Measurements from ENCODE around the gene SHISA6. TPM values are rescaled to one million over a fixed set of nuclear protein-coding genes. Genes with fewer than 3 reads are reported as not detected.

The SHISA6 gene
- polyA plus RNA-seq, 1 of the 3 experiments (the other 2 are of a cell fraction): not detected

- ChIA-PET POLR2A (interaction anchor here (0.6 kb wide), 1 partner anchor 21 kb away, joined by 3 read pairs; no protein-coding TSS in a partner anchor), CTCF (interaction anchor here (1.5 kb wide), 1 partner anchor 23 kb away, joined by 5 read pairs; no protein-coding TSS in a partner anchor)
- no peaks in the 10 kb centered on the region for H4K20me1 ChIP-seq (ENCODE audit: insufficient read depth)
- no peaks in the 10 kb centered on the region for H3K36me3 ChIP-seq (replicated peaks in 1 of 2; ENCODE audit: control insufficient read depth in 1 of 2, insufficient read depth in 2 of 2, low read length in 1 of 2)
- no peak overlapping the region for H2AFZ ChIP-seq (ENCODE audit: low read depth)
- H3K27me3 ChIP-seq (ENCODE audit: insufficient read depth): no peaks in the 10 kb centered on the region
- H3K4me1 ChIP-seq (ENCODE audit: control insufficient read depth in 1 of 2, insufficient read depth in 2 of 2, low read depth in 1 of 2, low read length in 1 of 2): peaks cover 7 to 8% of the 10 kb centered on the region in 2 experiments; a peak in 2 of 4 replicates
- H3K4me3 ChIP-seq (ENCODE audit: low read depth in 2 of 2, low read length in 1 of 2): no peak overlapping the region
- H3K9ac ChIP-seq: no peak overlapping the region
- WGBS (ENCODE audit: low lambda C conversion rate): 20% methylated on average over 12 of the region's 12 CpGs
- H3K9me3 ChIP-seq: no peaks in the 10 kb centered on the region
- no peak overlapping the region for H3K4me2 ChIP-seq
- H3F3A ChIP-seq (replicated peaks; ENCODE audit: insufficient read depth): no peaks in the 10 kb centered on the region
- H3K27ac ChIP-seq (ENCODE audit: low read depth in 2 of 2, low read length in 1 of 2): no peak overlapping the region
- DNase-seq: no peak
- no peaks in the 10 kb centered on the region for H3K9me2 ChIP-seq
- no peaks in the 10 kb centered on the region for H3K79me2 ChIP-seq (ENCODE audit: insufficient read depth)
- no peak for TF ChIP-seq GABPA (IDR thresholded peaks at IDR 0.05; ENCODE audit: low read depth)
- TF ChIP-seq NRF1 (IDR thresholded peaks at IDR 0.05; ENCODE audit: low read depth, low read length): no peak
- TF ChIP-seq REST (IDR thresholded peaks at IDR 0.05; ENCODE audit: low read depth, low read length): no peak
- TF ChIP-seq RAD21 (IDR thresholded peaks at IDR 0.05; ENCODE audit: low read length): no peak
- TF ChIP-seq TEAD4 (IDR thresholded peaks at IDR 0.05; ENCODE audit: borderline replicate concordance, insufficient read depth): no peak
- no peak for TF ChIP-seq EZH2phosphoT487 (IDR thresholded peaks at IDR 0.05; ENCODE audit: borderline replicate concordance, low read depth)
- TF ChIP-seq SIN3A (IDR thresholded peaks at IDR 0.05; ENCODE audit: borderline replicate concordance, low read depth, low read length): no peak
- no peak for TF ChIP-seq FOXJ3 (CRISPR knock-in tag; IDR thresholded peaks at IDR 0.05)
- no peak for TF ChIP-seq POLR2AphosphoS5 (IDR thresholded peaks at IDR 0.05; ENCODE audit: low read depth, low read length)
- no peak for TF ChIP-seq CTCF (IDR thresholded peaks at IDR 0.05)
- no peak for TF ChIP-seq NFIC (IDR thresholded peaks at IDR 0.05; ENCODE audit: borderline replicate concordance)
- TF ChIP-seq USF2 (IDR thresholded peaks at IDR 0.05; ENCODE audit: borderline replicate concordance, low read depth, low read length): no peak
- TF ChIP-seq SMC3 (IDR thresholded peaks at IDR 0.05; ENCODE audit: low read depth, low read length): no peak
- TF ChIP-seq EP300 (IDR thresholded peaks at IDR 0.05; ENCODE audit: borderline replicate concordance in 1 of 2, low read depth in 1 of 2, low read length in 1 of 2): no peak
- no peak for TF ChIP-seq MAX (IDR thresholded peaks at IDR 0.05; ENCODE audit: low read depth)
- no peak for TF ChIP-seq MEF2A (IDR thresholded peaks at IDR 0.05; ENCODE audit: borderline replicate concordance, low read depth)
These were observed 245.3 kb downstream of the SHISA6 start for GRCh38 chr17:11486101-11486867.

Measured in SK-N-SH (cell line).